ENCODE results near the gene TRIM47. TPM values are rescaled to one million over a fixed set of nuclear protein-coding genes. Genes with fewer than 3 reads are reported as not detected.

The TRIM47 gene
- total and polyA plus RNA-seq, 2 experiments from 2014 or later: 7.2 to 9.9 TPM

DNA sequence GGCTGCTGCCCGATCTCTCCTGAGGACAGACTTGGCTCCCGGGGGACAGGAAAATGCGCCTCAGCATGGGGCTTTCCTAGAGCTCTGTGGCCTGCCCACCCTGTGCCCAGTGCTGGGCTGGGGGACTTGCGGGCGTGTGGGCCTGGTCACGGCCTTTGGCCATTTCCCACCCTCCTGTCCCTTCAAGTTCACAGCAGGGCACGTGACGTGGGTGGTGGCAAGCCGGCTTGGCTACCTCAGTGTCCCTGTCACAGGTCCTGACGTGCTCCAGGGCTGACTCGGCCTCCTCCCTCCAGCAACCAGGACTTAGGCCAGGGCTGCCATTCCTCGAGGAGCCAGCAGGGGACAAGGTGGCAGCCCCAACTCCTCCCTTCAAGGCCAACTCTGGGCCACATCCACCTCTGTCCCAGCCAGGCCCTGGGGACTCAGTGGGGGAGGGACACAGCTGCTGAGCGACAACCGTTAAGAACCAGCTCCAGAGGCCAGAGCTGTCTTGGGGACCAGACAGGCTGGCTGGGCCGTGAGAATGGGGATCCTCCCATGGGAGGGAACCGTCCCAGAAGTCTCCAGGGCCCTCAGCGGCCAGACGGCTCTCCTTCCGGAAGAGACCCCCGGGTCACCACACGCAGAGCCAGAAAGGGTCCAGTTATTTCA, 33.2 kb downstream of the TRIM47 start:
- no peak overlapping the region; the same call in 1 of the 2 replicates for H3K27ac Mint-ChIP-seq
- Histone ChIP-seq H3K9me2 (ENCODE audit: insufficient read depth) (no peaks in the 10 kb centered on the region), H3F3A (replicated peaks; ENCODE audit: low read depth) (peaks cover 17% of the 10 kb centered on the region; the same call in 1 of the 2 replicates), H3K79me2 (replicated peaks; ENCODE audit: insufficient read depth) (no peaks in the 10 kb centered on the region), H3K4me1 (ENCODE audit: insufficient read depth) (peaks cover 10% of the 10 kb centered on the region), H4K20me1 (replicated peaks; ENCODE audit: insufficient read depth) (no peaks in the 10 kb centered on the region), H3K4me2 (no peak overlapping the region), H2AFZ (no peak overlapping the region), H3K36me3 (ENCODE audit: insufficient read depth) (0 out of 2 replicates have a peak, but pooled peaks cover 8% of the 10 kb centered on the region), H3K27ac (ENCODE audit: low read depth) (peak overlapping the region; percentile 89), H3K27me3 (ENCODE audit: insufficient read depth) (no peaks in the 10 kb centered on the region), H3K4me3 (no peak overlapping the region)
- DNase-seq (ENCODE audit: low spot score) (peak; percentile 94), ATAC-seq (peak; percentile 89)
- TF ChIP-seq CREB1 (CRISPR knock-in tag; IDR thresholded peaks at IDR 0.05; ENCODE audit: low read depth) (no peak), STAT1 (IDR thresholded peaks at IDR 0.05; ENCODE audit: unreplicated experiment) (no peak), POLR2AphosphoS5 (IDR thresholded peaks at IDR 0.05; ENCODE audit: low read depth) (0 out of 2 replicates have a peak, but pooled peaks have one; percentile 24)
- TF ChIP-seq, protein P1, sequence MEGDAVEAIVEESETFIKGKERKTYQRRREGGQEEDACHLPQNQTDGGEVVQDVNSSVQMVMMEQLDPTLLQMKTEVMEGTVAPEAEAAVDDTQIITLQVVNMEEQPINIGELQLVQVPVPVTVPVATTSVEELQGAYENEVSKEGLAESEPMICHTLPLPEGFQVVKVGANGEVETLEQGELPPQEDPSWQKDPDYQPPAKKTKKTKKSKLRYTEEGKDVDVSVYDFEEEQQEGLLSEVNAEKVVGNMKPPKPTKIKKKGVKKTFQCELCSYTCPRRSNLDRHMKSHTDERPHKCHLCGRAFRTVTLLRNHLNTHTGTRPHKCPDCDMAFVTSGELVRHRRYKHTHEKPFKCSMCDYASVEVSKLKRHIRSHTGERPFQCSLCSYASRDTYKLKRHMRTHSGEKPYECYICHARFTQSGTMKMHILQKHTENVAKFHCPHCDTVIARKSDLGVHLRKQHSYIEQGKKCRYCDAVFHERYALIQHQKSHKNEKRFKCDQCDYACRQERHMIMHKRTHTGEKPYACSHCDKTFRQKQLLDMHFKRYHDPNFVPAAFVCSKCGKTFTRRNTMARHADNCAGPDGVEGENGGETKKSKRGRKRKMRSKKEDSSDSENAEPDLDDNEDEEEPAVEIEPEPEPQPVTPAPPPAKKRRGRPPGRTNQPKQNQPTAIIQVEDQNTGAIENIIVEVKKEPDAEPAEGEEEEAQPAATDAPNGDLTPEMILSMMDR (conservative IDR thresholded peaks at IDR 0.05; ENCODE audit: low read depth in 2 of 2): peak; percentile 58 to 72
- TF ChIP-seq, protein P2, sequence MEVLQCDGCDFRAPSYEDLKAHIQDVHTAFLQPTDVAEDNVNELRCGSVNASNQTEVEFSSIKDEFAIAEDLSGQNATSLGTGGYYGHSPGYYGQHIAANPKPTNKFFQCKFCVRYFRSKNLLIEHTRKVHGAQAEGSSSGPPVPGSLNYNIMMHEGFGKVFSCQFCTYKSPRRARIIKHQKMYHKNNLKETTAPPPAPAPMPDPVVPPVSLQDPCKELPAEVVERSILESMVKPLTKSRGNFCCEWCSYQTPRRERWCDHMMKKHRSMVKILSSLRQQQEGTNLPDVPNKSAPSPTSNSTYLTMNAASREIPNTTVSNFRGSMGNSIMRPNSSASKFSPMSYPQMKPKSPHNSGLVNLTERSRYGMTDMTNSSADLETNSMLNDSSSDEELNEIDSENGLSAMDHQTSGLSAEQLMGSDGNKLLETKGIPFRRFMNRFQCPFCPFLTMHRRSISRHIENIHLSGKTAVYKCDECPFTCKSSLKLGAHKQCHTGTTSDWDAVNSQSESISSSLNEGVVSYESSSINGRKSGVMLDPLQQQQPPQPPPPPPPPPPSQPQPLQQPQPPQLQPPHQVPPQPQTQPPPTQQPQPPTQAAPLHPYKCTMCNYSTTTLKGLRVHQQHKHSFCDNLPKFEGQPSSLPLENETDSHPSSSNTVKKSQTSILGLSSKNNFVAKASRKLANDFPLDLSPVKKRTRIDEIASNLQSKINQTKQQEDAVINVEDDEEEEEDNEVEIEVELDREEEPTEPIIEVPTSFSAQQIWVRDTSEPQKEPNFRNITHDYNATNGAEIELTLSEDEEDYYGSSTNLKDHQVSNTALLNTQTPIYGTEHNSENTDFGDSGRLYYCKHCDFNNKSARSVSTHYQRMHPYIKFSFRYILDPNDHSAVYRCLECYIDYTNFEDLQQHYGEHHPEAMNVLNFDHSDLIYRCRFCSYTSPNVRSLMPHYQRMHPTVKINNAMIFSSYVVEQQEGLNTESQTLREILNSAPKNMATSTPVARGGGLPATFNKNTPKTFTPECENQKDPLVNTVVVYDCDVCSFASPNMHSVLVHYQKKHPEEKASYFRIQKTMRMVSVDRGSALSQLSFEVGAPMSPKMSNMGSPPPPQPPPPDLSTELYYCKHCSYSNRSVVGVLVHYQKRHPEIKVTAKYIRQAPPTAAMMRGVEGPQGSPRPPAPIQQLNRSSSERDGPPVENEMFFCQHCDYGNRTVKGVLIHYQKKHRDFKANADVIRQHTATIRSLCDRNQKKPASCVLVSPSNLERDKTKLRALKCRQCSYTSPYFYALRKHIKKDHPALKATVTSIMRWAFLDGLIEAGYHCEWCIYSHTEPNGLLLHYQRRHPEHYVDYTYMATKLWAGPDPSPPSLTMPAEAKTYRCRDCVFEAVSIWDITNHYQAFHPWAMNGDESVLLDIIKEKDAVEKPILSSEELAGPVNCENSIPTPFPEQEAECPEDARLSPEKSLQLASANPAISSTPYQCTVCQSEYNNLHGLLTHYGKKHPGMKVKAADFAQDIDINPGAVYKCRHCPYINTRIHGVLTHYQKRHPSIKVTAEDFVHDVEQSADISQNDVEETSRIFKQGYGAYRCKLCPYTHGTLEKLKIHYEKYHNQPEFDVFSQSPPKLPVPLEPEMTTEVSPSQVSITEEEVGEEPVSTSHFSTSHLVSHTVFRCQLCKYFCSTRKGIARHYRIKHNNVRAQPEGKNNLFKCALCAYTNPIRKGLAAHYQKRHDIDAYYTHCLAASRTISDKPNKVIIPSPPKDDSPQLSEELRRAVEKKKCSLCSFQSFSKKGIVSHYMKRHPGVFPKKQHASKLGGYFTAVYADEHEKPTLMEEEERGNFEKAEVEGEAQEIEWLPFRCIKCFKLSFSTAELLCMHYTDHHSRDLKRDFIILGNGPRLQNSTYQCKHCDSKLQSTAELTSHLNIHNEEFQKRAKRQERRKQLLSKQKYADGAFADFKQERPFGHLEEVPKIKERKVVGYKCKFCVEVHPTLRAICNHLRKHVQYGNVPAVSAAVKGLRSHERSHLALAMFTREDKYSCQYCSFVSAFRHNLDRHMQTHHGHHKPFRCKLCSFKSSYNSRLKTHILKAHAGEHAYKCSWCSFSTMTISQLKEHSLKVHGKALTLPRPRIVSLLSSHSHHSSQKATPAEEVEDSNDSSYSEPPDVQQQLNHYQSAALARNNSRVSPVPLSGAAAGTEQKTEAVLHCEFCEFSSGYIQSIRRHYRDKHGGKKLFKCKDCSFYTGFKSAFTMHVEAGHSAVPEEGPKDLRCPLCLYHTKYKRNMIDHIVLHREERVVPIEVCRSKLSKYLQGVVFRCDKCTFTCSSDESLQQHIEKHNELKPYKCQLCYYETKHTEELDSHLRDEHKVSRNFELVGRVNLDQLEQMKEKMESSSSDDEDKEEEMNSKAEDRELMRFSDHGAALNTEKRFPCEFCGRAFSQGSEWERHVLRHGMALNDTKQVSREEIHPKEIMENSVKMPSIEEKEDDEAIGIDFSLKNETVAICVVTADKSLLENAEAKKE (CRISPR knock-in tag; IDR thresholded peaks at IDR 0.05): no peak
- peaks cover 40% of the 10 kb centered on the region for H3K36me3 Mint-ChIP-seq (ENCODE audit: low read depth)
- H3K27me3 Mint-ChIP-seq (ENCODE audit: insufficient read depth, low read depth, poor library complexity): peaks cover 12% of the 10 kb centered on the region
- no peak overlapping the region; the same call in 2 of the 3 replicates for H3K4me3 Mint-ChIP-seq
- H3K9me3 Mint-ChIP-seq: no peaks in the 10 kb centered on the region
- H3K4me1 Mint-ChIP-seq: peaks cover 14% of the 10 kb centered on the region

Measured in GM23338 (cell line).